ENCODE results near the gene ZNF646.

Gene ZNF646

DNA sequence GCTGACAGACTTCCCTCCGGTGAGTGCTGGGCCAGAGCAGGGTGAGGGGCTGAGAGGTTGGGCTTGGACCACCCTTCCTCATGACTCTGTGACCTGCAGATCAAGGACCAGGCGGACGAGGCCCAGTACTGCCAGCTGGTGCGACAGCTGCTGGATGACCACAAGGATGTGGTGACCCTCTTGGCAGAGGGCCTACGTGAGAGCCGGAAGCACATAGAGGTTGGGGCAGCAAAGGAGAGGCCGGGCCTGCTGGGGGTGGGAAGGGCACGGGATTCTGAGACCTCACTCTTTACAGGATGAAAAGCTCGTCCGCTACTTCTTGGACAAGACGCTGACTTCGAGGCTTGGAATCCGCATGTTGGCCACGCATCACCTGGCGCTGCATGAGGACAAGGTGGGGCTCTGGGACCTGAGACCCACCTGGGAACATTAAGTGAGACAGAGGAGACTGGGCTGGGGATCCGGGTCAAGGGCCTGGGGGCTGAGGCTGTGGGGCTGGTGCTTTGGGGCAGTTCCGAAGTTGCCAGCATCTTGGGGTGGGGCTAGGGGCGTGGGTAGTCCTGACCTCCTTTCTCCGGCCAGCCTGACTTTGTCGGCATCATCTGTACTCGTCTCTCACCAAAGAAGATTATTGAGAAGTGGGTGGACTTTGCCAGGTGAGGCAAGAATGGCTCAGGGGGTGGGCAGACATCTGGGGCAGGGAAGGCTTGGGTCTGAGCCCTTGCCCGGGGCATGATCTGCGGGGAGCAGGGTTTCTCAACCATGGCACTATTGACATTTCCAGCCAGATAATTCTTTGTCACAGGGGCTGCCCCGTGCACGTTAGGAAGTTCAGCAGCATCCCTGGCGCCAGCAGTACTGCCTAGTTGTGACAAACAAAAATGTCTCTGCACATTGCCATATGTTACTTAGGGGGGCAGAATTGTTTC lies 36.1 kb downstream of the ZNF646 start:
- no peak for DNase-seq

DNA sequence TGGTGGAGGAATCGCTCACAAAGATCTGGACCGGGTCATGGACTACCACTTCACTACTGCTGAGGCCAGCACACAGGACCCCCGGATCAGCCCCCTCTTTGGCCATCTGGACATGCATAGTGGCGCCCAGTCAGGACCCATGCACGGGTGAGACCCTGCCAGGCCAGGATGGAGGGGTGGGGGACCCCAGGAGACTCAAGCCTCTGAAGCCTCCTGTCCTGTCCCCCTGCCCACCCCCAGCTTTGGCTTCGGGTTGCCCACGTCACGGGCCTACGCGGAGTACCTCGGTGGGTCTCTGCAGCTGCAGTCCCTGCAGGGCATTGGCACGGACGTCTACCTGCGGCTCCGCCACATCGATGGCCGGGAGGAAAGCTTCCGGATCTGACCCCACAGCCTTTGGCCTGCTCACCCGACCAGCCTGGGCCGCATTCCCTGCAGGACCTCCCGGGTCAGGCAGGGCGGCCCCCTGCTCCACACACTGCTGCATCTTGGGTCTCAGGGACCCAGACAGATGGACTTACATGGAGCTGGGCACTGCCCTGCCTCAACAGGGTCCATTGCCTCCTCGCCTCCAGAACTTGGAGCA lies 37.8 kb downstream of the ZNF646 start:
- no peak for DNase-seq

DNA sequence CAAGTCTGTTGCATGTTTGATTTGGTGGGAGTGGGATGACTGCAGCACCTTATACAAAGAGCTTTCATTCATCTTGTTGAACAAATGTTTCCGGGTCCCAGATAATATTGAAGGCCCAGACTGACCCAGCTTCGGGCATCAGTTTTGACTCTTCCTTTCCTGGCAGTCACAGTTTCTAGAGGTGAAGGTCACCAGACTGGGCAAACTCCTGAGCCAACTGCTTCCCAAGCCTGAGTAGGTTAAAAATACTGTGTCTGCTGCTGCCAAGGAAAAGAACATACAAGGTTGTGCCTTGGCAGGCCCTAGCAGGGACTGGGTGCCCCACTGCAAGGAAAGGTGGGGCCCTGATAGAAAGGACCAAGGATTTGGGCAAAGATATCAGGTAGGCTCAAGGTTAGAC lies 38.5 kb downstream of the ZNF646 start:
- DNase-seq, result no peak

DNA sequence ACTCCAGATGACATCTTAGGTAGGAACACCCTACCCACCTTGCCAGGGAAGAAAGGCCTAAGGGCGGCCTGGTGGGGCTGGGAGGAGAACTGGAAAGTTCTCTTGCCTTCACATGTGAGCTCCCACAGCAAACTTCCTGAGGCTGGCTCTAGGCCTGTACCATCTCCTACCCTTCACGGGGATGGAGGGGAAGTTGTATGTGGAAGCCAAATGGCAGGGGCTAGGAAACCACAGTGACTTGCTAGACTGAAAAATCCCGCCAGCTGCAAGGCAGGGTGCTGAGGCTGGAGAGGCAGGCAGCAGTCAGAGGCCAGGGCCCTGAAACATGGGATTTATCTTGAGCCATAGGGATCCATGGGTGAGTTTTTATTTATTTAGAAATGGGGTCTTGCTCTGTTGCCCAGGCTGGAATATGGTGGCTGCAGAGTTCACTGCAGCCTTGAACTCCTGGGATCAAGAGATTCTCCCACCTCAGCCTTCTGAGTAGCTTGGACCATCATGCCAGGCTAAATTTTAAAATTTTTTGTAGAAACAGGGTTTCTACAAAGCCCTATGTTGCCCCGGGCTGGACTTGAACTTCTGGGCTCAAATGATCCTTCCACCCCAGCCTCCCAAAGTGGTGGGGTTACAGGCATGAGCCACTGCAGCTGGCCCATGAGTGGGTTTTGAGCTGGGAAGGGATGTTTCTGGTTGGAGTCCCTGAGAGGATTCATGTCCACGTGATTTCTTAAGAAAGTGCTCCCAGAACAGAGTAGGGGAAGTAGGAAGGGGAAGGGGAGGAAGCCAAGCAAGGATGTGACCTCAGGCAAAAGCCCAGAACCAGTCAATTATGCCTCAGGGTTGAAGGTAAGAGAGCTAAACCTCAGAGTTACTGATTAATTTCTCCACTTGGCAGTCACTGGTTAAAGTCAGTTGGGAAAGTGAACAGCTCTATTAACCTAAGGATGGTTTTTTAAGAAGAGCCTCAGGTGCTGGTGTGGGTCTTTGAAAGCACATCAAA lies 39.2 kb downstream of the ZNF646 start:
- peak; percentile 18 for DNase-seq

DNA sequence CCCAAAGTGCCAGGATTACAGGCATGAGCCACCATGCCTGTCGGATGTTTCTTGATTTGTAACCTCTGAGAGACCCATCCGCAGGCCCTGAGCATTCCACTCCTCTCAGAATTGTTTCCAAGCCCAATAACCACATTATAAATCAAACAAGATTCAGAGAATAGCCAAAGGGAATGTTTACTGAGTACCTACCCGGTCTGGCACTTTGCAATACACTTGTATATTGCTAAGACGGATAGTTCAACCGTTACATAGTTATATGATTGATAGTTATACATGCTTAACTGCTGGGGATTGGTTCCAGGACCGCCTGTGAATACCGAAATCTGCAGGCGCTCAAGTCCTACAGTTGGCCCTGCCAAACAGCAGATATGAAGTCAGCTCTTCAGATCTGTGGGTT lies 40.2 kb downstream of the ZNF646 start:
- no peak for DNase-seq

DNA sequence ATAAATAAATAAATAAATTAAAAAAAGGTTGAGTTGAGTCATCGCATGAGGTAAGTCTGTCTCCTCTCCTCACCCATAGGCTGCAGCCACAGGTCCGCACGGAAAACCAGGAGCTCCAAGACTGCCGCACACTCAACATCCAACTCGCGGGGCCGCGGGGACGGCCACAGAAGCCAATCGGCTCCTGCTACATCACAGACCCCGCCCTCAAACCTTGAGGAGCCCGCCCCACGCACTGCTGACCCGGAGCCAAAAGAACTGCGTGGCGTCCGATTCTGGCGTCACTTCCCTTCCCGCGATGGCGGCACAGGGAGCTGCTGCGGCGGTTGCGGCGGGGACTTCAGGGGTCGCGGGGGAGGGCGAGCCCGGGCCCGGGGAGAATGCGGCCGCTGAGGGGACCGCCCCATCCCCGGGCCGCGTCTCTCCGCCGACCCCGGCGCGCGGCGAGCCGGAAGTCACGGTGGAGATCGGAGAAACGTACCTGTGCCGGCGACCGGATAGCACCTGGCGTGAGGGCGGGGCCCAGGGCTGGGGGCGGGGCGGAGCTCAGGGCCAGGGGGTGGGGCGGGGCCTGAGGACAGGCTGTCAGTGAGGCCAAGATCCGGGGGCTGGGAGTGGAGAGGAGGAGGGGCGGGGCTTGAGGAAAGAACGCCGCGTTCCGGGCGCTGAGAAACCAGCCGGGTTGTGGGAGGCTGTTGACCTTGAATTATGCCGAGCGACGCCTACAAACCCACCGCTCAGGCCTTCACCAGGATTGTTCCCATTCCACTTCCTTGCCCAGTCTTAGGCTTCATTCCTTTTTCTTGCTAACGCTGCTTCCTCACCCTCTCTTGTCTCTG lies 43.4 kb downstream of the ZNF646 start, which contains the start of gene KAT8:
KAT8 (plus strand) TSS at position 281 of the 839 bp plus-strand sequence; CDS start at position 299, 18 bp downstream.
- DNase-seq, result peak; percentile 99

DNA sequence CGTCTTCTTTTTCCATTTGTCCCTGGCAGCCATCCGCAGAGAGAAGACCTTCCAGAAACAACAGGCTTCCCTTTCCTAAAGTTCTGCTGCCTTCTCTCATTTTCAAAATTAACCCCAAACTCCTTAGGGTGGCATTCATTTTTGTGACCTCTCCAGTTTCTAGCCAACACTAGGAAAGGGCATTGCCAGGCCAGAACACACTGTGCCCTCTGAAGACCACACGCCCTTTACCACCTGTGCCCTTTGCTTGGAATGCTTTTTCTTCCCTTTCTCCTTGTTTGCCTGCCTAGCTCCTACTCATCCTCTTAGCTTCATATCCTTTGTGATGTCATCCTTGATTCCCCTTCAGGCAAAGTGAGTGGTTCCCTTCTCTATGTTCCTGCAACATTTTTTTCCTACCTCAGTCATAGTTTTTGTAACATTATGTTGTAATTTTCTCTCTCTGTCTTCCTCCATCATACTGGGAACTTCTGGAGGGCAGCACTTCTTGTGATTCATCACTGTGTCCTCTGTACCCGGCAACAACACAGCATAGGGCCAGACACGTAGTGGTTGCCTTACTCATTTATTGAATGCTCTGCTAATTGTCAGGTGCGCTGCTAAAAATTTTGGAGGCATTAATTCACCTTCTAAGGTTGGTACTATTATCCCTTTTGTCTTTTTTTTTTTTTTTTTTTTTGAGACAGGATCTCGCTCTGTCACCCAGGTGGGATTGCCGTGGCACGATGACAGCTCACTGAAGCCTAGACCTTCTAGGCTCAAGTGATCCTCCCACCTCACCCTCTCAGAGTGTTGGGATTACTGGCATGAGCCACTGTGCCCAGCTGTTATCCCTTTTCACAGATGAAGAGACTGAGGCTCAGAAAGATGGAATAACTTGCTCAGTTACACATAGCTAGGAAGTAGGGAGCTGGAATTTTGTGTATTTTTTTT lies 44.3 kb downstream of the ZNF646 start:
- DNase-seq, result no peak

DNA sequence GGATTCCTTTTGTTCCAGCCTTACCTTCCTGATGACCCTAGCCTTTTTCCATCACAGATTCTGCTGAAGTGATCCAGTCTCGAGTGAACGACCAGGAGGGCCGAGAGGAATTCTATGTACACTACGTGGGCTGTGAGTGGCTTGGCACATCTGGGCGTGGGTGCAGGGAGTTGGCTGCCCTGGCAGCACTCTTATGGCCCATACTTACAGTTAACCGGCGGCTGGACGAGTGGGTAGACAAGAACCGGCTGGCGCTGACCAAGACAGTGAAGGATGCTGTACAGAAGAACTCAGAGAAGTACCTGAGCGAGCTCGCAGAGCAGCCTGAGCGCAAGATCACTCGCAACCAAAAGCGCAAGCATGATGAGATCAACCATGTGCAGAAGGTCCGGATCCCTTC lies 45.9 kb downstream of the ZNF646 start:
- no peak for DNase-seq

DNA sequence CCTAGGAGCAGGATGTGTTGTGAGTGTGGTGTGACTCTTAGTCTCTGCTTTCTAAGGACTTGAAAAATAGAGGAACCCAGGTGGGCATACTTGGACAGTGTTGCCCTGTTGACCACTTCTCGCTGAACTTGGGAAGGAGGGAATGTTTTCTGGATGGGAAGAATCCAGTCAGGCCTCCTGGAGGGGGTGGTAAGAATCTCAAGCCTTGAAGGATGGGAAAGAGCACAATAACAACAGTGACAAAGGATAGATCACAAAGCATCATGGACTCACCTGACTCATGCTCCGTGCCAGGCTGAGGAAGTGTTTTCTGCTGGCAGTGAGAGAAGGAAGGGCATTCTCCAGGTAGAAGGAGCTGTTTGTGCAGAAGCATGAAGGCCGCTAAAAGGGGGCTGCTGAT lies 51.6 kb downstream of the ZNF646 start:
- DNase-seq, result no peak

DNA sequence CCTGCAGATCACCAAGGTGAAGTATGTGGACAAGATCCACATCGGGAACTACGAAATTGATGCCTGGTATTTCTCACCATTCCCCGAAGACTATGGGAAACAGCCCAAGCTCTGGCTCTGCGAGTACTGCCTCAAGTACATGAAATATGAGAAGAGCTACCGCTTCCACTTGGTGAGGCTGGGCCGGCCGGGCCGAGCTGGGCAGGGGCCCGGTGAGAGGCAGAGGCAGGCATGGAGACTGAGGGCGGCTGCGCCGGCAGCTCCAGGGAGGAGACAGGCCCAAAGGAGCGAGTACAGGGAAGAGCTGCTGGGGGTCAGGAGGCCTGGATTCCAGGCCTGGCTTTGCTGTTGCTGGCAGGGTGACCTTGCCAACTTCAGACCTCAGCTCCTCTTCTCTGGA lies 53.0 kb downstream of the ZNF646 start:
- no peak for DNase-seq

DNA sequence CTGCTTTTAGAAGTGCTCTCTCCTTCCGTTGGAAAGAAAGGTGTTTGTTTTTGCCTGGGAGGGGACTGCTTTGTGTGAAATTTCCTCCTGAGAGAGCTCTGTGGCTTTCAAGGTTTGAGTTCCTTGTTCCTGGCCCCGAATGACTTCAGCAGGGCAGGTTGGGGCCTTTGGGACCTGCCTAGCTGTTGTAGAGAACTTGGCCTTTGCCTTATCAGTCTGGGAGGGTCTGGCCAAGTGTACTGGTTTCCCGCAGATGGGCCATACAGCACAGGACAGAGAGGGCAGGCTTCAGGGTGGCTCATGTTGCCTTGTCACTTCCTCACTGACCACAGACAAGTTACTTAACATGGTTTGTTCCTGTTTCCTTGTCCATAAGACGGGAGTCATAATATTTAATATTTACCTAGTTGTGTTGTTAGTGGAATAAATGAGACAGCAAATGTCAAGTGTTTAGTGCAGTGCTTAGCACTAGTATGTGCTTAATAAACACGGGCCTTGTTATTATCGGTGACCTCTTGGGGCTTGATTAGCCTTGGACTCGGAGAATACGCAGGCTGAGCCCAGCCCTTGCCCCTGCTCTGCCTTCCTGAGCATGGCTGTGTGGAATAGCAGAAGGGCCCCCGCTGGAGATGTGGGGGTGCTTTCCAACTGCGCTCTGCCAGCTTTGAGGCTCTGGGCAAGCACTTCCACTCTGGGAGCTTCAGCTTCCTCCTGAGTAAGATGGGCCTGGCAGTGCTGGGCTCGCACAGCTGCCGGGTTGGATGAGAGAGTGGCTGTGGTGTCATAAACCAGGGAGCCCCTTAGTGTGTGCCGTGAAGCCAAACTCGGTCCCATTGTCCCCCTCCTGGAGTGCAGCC lies 54.7 kb downstream of the ZNF646 start:
- DNase-seq, result peak; percentile 92

DNA sequence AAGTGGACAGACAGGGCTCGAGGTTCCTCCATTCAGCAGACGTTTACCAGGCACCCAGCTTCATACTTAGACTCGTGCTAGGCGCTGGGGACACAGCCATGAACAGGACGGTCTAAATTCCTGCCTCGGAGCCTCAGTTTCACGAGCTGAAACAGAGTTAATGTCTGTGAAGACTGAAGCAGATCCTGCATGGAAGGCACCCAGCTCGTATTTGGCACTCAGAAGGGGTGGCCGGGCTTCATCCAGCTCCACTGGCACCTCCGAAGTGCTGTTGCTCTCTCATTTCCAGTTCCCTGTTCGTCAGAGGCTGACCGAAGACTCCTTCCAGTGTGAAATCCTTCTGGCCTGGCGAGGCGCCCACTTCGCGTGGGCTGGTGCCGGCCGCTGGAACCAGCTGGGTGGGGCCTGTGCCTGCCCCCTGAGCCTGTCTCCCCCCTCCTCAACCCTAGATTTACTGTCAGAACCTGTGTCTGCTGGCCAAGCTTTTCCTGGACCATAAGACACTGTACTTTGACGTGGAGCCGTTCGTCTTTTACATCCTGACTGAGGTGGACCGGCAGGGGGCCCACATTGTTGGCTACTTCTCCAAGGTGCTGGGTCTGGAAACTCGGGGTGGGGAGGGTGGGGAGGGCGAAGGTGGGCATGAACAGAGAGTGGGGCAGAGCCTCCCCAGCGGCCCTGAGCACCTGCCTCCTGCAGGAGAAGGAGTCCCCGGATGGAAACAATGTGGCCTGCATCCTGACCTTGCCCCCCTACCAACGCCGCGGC lies 55.5 kb downstream of the ZNF646 start:
- peak; percentile 16 for DNase-seq

DNA sequence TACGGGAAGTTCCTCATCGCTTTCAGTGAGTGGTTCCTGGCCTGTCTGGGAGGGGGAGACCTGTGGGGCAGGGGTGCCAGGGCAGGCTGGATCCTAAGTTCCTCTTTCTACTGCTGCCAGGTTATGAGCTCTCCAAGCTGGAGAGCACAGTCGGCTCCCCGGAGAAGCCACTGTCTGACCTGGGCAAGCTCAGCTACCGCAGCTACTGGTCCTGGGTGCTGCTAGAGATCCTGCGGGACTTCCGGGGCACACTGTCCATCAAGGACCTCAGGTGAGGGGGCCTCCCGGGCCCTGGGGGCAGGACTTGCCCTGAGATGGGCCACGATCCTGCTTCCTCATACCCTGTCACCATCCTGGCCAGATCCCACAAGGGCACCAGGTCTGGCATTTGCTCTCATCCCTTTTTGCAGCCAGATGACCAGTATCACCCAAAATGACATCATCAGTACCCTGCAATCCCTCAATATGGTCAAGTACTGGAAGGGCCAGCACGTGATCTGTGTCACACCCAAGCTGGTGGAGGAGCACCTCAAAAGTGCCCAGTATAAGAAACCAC lies 56.2 kb downstream of the ZNF646 start:
- no peak for DNase-seq

DNA sequence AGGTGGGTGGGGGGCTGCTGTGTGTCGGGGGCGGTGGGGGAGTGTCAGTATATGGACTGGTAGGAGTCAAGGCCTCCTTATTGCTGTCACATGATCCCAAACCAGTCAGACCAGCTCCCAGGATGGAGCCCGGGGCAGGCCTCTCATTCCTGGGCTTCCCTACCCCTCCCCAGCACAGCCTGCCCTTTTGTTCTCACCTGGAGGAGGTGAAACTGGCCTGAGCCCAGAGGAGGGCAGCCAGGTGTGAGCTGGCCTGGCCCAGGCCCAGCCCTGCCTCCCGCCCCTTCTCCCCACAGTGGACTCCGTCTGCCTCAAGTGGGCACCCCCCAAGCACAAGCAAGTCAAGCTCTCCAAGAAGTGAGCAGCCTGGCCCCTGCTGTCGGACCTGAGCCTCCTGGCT lies 56.7 kb downstream of the ZNF646 start:
- no peak for DNase-seq

DNA sequence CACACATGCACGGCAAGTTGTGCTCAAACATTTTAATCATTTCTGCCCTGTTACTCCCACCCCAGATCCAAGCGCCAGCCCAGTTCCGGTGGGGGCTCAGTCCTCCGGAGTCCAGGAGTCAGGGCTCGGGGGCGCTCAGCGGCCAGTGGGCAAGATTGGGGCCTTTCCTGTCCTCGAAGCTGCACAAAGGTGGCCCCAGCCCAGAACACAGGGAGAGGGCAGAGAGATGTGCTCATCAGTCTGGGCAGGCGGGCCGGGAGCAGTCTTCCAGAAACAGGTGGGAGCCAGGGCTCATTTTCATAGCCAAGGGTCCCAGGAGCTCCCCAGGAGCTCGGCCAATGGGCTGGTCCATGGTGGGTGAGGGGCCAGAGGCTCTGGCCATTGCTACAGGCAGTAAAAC lies 57.2 kb downstream of the ZNF646 start:
- no peak for DNase-seq

DNA sequence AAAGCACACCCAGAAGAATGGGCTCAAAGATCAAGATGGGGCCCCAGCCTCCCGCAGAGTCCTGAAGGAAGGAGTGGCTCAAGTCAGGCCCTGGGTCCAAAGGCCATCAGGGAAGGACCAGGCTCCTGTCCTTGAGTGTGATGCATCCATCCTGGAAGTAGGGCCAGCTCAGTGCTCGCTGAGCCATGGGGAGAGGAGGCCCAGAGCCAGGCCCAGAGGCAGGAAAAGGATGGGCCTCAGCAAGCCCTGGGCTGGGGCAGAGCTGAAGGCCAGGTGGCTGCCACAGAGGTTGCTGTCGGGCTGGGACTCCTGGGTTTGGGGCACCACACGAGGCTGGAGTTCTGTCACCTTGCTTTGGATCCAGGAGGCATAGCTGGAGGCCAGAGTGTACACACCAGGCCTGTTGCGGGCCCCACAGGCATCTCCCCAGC lies 57.6 kb downstream of the ZNF646 start:
- no peak for DNase-seq

DNA sequence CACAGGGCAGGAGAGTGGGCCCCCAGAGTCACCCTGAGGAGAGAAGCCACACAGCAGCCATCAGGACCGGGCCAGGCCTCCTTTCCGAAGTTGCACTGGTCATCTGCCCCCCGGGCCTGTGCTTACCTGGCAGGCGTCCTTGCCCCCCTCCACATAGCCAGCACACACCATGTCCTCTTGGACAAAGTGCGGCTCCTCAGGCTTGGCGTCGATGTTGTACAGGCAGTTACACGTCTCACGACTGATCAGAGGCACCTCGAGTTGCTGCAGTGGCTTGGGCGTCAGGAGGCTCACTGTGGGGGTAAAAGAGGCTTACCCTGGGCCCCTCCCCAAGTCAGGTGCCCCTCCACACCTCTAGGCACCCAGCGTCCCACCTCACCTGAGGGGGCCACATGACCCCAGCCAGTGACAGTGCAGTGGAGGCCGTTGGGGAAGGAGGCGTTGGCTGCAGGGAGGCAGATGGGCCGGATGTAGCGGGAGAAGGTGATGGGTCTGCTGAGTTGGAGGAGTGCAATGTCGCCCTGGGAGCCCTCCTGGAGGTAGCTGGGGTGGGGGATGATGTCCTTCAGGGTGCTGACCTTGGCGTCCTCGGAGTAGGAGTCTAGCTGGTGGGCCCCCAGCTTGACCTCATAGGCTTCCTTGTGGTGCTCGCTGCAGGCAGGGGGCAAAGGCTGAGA lies 58.2 kb downstream of the ZNF646 start:
- no peak for DNase-seq

DNA sequence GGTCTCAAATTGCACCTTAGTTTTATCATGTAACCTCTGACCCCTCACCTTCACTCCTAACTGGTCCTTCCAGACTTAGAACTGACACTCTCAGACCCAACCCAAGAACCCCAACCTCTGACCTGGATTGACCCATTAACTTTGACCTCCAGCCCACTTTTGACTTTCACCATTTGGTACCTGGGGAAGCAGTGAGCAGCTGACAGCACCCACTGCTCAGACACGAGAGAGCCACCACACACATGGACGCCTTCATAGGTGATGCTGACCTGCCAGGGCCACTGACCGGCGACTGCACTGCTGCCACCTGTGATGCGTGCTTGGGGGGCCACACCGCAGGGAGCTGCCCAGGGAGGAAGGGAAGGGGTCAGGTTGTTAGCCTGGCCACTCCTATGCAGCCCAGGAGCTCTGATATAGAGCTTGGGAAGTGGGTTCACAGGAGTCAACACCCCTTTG lies 58.9 kb downstream of the ZNF646 start:
- DNase-seq, result no peak
